Prostate gland (tissue), 2 donors: ENCODE data around the gene GALNTL6. TPM values are rescaled to one million over a fixed set of nuclear protein-coding genes. Genes with fewer than 3 reads are reported as not detected.
"Not testable (repeated sequence)": the region's sequence is repeated elsewhere in the genome, so short reads cannot be mapped to it uniquely, and the experiment has no call there.

ENCODE experiments used
- DNase-seq: peaks from one replicate; pipeline ENCODE4 v3.0.0-alpha.2; 2019; ENCODE audit warnings: low spot score
- H3K27ac ChIP-seq, 2 donors: fragments of 200-600 bp; sonication (generic); 2 replicates each; pipeline ENCODE4 v1.5.1; 2017 to 2019
- H3K27me3 ChIP-seq: fragments of 200-600 bp; sonication (generic); replicated peaks from 2 replicates; pipeline ENCODE4 v1.5.1; 2019; ENCODE audit not compliant: insufficient read depth
- H3K36me3 ChIP-seq, 2 donors: fragments of 200-600 bp; sonication (generic); 1 replicate in 1 of 2; 2 replicates in 1 of 2; pipeline versions ENCODE4 v1.5.1 to v1.8.1; 2017 to 2019
- H3K4me1 ChIP-seq: fragments of 200-600 bp; sonication (generic); replicated peaks from 2 replicates; pipeline ENCODE4 v1.5.1; 2019
- H3K4me3 ChIP-seq, 2 donors: fragments of 200-600 bp; sonication (generic); 2 replicates each; pipeline ENCODE4 v1.5.1; 2017 to 2019
- H3K9me3 ChIP-seq: fragments of 200-600 bp; sonication (generic); 2 replicates; pipeline ENCODE4 v1.5.1; 2017
- CTCF ChIP-seq, 4 experiments: fragments of 200-600 bp in 2 of 4; fragments of 450-650 bp in 2 of 4; sonication (generic) in 2 of 4; IDR thresholded peaks; 1 replicate in 3 of 4; 2 replicates in 1 of 4; pipeline ENCODE4 v1.5.1; 2016 to 2019; ENCODE audit warnings: antibody characterized with exemption in 4 of 4, mild to moderate bottlenecking in 2 of 4, moderate library complexity in 2 of 4
- POLR2A ChIP-seq: fragments of 450-650 bp; IDR thresholded peaks from one replicate; pipeline ENCODE4 v1.6.1; 2016; ENCODE audit warnings: antibody characterized with exemption, mild to moderate bottlenecking
- POLR2AphosphoS5 ChIP-seq: sonication (generic); formaldehyde crosslinking; IDR thresholded peaks from one replicate; pipeline ENCODE4 v1.6.1; 2017; ENCODE audit warnings: antibody characterized with exemption
- WGBS: methylation state at CpG from one replicate; pipeline ENCODE4 v1.1.5; 2018; 5-methylcytosine and 5-hydroxymethylcytosine counted together
- intact Hi-C: fragments of 100-400 bp; cut with DNase I; formaldehyde crosslinking; loops from one replicate; pipeline ENCODE4 v1.14.2; 2022
- total RNA-seq, 2 donors: library from RNA; depleted of rRNA; stranded (reverse); fragments of >200 nt; gene quantifications; one replicate each; pipeline ENCODE4 v1.1.0, GENCODE V29; 2016

Gene GALNTL6
- total RNA-seq, 2 donors from 2014 or later: 0.23 to 0.85 TPM

- no peaks in the 10 kb centered on the region for H3K9me3 ChIP-seq
- no peak for DNase-seq
- H3K36me3 ChIP-seq: no peaks in the 10 kb centered on the region
- H3K4me3 ChIP-seq: no peak overlapping the region
- H3K4me1 ChIP-seq: no peaks in the 10 kb centered on the region
- 97% methylated on average over 4 of the region's 4 CpGs for WGBS
- TF ChIP-seq CTCF (IDR thresholded peaks at IDR 0.05): no peak
- no peak for TF ChIP-seq POLR2A
- TF ChIP-seq POLR2AphosphoS5: no peak
- H3K27ac ChIP-seq: no peak overlapping the region
- no peaks in the 10 kb centered on the region for H3K27me3 ChIP-seq
- intact Hi-C loops: no loop called here
Measured at GRCh38 chr4:172957216-172957615, 1144.0 kb downstream of the GALNTL6 start.

GRCh38 chr4:172962564-172963353 is 1149.6 kb downstream of the GALNTL6 start:
- 13% methylated on average over 10 of the region's 10 CpGs for WGBS
- H3K4me3 ChIP-seq: no peak overlapping the region
- H3K27ac ChIP-seq: peak overlapping the region in 1 of 2 donors; percentile 42
- H3K36me3 ChIP-seq: no peaks in the 10 kb centered on the region
- peaks cover 3% of the 10 kb centered on the region for H3K4me1 ChIP-seq
- intact Hi-C loops: no loop called here
- no peak for TF ChIP-seq CTCF (IDR thresholded peaks at IDR 0.05)
- peak; percentile 98 for TF ChIP-seq POLR2AphosphoS5
- H3K9me3 ChIP-seq: no peaks in the 10 kb centered on the region
- peak; percentile 93 for DNase-seq
- peaks cover 4% of the 10 kb centered on the region for H3K27me3 ChIP-seq

- TF ChIP-seq POLR2A: no peak
- TF ChIP-seq POLR2AphosphoS5: no peak
- TF ChIP-seq CTCF (IDR thresholded peaks at IDR 0.05): no peak
- Histone ChIP-seq H3K27ac (no peak overlapping the region), H3K4me1 (peaks cover 3% of the 10 kb centered on the region), H3K27me3 (peaks cover 4% of the 10 kb centered on the region), H3K4me3 (no peak overlapping the region), H3K36me3 (no peaks in the 10 kb centered on the region), H3K9me3 (no peaks in the 10 kb centered on the region)
- 79% methylated on average over 5 of the region's 5 CpGs for WGBS
- intact Hi-C loops: no loop called here
- DNase-seq: no peak
Measured at GRCh38 chr4:172963498-172964294, 1150.5 kb downstream of the GALNTL6 start.

GRCh38 chr4:172970189-172970588 is 1157.0 kb downstream of the GALNTL6 start:
- WGBS: 94% methylated on average over 4 of the region's 4 CpGs
- H3K9me3 ChIP-seq, H3K4me3 ChIP-seq, H3K36me3 ChIP-seq, H3K27me3 ChIP-seq, DNase-seq, intact Hi-C loops, H3K4me1 ChIP-seq, H3K27ac ChIP-seq: not testable (repeated sequence)

- intact Hi-C loops: no loop called here
- no peaks in the 10 kb centered on the region for H3K4me1 ChIP-seq
Measured at GRCh38 chr4:172974586-172974985, 1161.4 kb downstream of the GALNTL6 start.

More at GRCh38 chr4:172974586-172974985, 1161.4 kb downstream of the GALNTL6 start:
- DNase-seq: no peak
- no peaks in the 10 kb centered on the region for H3K36me3 ChIP-seq
- H3K9me3 ChIP-seq: no peaks in the 10 kb centered on the region
- 92% methylated on average over 5 of the region's 7 CpGs for WGBS
- no peak overlapping the region for H3K27ac ChIP-seq
- no peak overlapping the region for H3K4me3 ChIP-seq
- no peaks in the 10 kb centered on the region for H3K27me3 ChIP-seq
- TF ChIP-seq CTCF (IDR thresholded peaks at IDR 0.05) (no peak), POLR2A (no peak), POLR2AphosphoS5 (no peak)
